ENCODE results near the gene DENND2A. TPM values are rescaled to one million over a fixed set of nuclear protein-coding genes. Genes with fewer than 3 reads are reported as not detected.
"Not testable (repeated sequence)": the region's sequence is repeated elsewhere in the genome, so short reads cannot be mapped to it uniquely, and the experiment has no call there.

Gene DENND2A
- polyA plus RNA-seq, 3 donors: not detected

DNA sequence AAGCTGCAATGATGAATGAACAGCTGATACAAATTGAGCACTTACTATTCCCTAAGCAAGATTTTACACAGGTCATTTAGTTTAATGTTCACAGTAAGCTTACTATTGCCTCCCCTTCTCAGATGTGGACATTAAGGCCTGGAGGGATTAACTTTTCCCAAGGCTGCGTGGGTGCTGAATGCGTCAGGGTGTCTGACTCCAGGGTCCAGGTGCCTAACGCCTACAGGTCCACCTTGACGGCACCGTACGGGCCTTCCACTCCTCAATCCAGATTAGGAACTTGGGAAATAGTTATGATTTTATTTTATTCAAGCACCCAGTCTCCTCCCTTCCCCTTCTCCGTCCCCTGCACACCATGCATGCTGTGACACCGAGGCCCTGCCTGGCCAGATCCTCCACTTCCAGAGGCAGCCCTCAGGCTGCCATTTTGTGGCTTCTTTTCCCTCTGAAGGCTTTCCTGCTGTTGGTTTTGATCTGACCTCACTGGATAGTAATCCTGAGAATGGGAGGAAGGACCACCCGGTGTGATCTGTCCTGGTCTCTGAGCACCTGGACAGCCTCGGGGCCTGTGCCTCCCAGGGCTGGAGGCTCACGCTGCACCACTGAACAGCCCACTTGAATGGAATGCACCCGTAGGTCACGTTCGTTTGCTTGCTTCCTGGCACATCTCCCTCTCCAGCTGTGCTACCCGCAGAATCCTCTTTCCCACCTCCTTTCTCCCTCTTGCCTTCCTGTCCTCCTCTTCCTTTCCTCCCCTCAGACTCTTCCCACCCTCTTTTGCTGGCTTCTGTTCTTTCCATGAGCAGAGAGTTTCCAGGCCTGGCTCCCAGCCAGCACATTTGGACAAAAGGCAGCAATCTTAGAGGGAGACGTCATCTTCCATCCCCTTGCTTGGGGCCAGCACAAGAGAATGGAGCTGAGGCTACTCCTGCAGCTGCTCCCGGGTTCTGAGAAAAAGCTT, 14.4 kb downstream of the DENND2A start:
- H3K79me2 ChIP-seq (ENCODE audit: insufficient read depth, low read length): no peaks in the 10 kb centered on the region
- H3K9me3 ChIP-seq (replicated peaks in 1 of 2; ENCODE audit: control insufficient read depth in 1 of 2, insufficient read depth in 1 of 2, low read length in 2 of 2): no peaks in the 10 kb centered on the region
- TF ChIP-seq, protein P1, sequence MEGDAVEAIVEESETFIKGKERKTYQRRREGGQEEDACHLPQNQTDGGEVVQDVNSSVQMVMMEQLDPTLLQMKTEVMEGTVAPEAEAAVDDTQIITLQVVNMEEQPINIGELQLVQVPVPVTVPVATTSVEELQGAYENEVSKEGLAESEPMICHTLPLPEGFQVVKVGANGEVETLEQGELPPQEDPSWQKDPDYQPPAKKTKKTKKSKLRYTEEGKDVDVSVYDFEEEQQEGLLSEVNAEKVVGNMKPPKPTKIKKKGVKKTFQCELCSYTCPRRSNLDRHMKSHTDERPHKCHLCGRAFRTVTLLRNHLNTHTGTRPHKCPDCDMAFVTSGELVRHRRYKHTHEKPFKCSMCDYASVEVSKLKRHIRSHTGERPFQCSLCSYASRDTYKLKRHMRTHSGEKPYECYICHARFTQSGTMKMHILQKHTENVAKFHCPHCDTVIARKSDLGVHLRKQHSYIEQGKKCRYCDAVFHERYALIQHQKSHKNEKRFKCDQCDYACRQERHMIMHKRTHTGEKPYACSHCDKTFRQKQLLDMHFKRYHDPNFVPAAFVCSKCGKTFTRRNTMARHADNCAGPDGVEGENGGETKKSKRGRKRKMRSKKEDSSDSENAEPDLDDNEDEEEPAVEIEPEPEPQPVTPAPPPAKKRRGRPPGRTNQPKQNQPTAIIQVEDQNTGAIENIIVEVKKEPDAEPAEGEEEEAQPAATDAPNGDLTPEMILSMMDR (IDR thresholded peaks at IDR 0.05): no peak
- H3K4me3 ChIP-seq (replicated peaks in 1 of 3; ENCODE audit: low read depth in 2 of 3, low read length in 3 of 3): no peak overlapping the region
- H3K27me3 Mint-ChIP-seq (ENCODE audit: low read depth in 3 of 3): peaks cover 5 to 17% (median 13%) of the 10 kb centered on the region in 3 donors
- peaks cover 4% of the 10 kb centered on the region for H3K4me1 Mint-ChIP-seq
- peaks cover 0 to 3% (median 0%) of the 10 kb centered on the region in 7 donors for H3K9me3 Mint-ChIP-seq
- H3K27ac Mint-ChIP-seq: peak overlapping the region in 1 of 7 donors; percentile 10
- no peak overlapping the region for H3K27ac ChIP-seq (ENCODE audit: low read depth in 1 of 2, low read length in 2 of 2)
- H3K9ac ChIP-seq (ENCODE audit: insufficient read depth, low read length, poor library complexity, severe bottlenecking): no peak overlapping the region
- no peaks in the 10 kb centered on the region for H3K4me1 ChIP-seq (ENCODE audit: control insufficient read depth in 1 of 2, insufficient read depth in 2 of 2, low read length in 2 of 2)
- no peaks in the 10 kb centered on the region for H4K20me1 ChIP-seq (ENCODE audit: insufficient read depth, low read length)
- intact Hi-C loops (cut with micrococcal nuclease): no loop called here
- peaks cover 0 to 2% of the 10 kb centered on the region in 2 donors for H3K27me3 ChIP-seq (ENCODE audit: control insufficient read depth in 2 of 2, insufficient read depth in 2 of 2, low read length in 2 of 2)
- H3K4me3 Mint-ChIP-seq: no peak overlapping the region
- H3K4me2 ChIP-seq (replicated peaks; ENCODE audit: extremely low read depth, low read length, poor library complexity, severe bottlenecking): no peak overlapping the region
- no peaks in the 10 kb centered on the region for H3K36me3 Mint-ChIP-seq
- H3K36me3 ChIP-seq (replicated peaks in 1 of 2; ENCODE audit: control insufficient read depth in 1 of 2, insufficient read depth in 2 of 2, low read length in 2 of 2): no peaks in the 10 kb centered on the region
- no peak for DNase-seq
- WGBS (ENCODE audit: insufficient coverage): 92% methylated on average over 9 of the region's 17 CpGs
- no peak overlapping the region for H2AFZ ChIP-seq (ENCODE audit: insufficient read depth, low read depth, low read length, poor library complexity, severe bottlenecking)

DNA sequence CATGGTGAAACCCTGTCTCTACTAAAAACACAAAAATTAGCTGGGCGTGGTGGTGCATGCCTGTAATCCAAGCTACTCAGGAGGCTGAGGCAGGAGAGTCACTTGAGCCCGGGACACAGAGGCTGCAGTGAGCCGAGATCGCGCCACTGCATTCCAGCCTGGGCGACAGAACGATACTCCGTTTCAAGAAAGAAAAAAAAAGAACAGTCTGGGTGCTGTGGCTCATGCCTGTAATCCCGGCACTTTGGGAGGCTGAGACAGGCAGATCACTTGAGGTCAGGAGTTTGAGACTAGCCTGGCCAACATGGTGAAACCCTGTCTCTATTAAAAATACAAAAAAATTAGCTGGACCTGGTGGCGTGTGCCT, 15.4 kb downstream of the DENND2A start:
- H3K4me2 ChIP-seq (replicated peaks; ENCODE audit: extremely low read depth, low read length, poor library complexity, severe bottlenecking); H4K20me1 ChIP-seq (ENCODE audit: insufficient read depth, low read length); DNase-seq; H3K36me3 ChIP-seq (replicated peaks in 1 of 2; ENCODE audit: control insufficient read depth in 1 of 2, insufficient read depth in 2 of 2, low read length in 2 of 2); intact Hi-C loops (cut with micrococcal nuclease); H3K4me3 Mint-ChIP-seq; H3K27ac ChIP-seq (ENCODE audit: low read depth in 1 of 2, low read length in 2 of 2); H3K4me3 ChIP-seq (replicated peaks in 1 of 3; ENCODE audit: low read depth in 2 of 3, low read length in 3 of 3); H3K9me3 Mint-ChIP-seq; H3K9ac ChIP-seq (ENCODE audit: insufficient read depth, low read length, poor library complexity, severe bottlenecking); H3K4me1 ChIP-seq (ENCODE audit: control insufficient read depth in 1 of 2, insufficient read depth in 2 of 2, low read length in 2 of 2); H3K9me3 ChIP-seq (replicated peaks in 1 of 2; ENCODE audit: control insufficient read depth in 1 of 2, insufficient read depth in 1 of 2, low read length in 2 of 2); H2AFZ ChIP-seq (ENCODE audit: insufficient read depth, low read depth, low read length, poor library complexity, severe bottlenecking); H3K79me2 ChIP-seq (ENCODE audit: insufficient read depth, low read length); H3K27me3 ChIP-seq (ENCODE audit: control insufficient read depth in 2 of 2, insufficient read depth in 2 of 2, low read length in 2 of 2); H3K27ac Mint-ChIP-seq; H3K36me3 Mint-ChIP-seq; H3K4me1 Mint-ChIP-seq: not testable (repeated sequence)
- peaks cover 5 to 13% (median 12%) of the 10 kb centered on the region in 3 donors for H3K27me3 Mint-ChIP-seq (ENCODE audit: low read depth in 3 of 3)
- WGBS (ENCODE audit: insufficient coverage): 98% methylated on average over 8 of the region's 10 CpGs

Data from CD14-positive monocyte (primary cell).